Stimulated activated CD8-positive, alpha-beta memory T cell treated with anti-CD3 and anti-CD28 coated beads, Interleukin-12 subunit alpha, Interleukin-12 subunit beta, amount 100 ng/mL, for 4 hours (primary cell): ENCODE measurements around the gene PHGDH.
"Not testable (repeated sequence)": the region's sequence is repeated elsewhere in the genome, so short reads cannot be mapped to it uniquely, and the experiment has no call there.

Experiments
- DNase-seq: peaks from one replicate; pipeline ENCODE4 v3.0.0-alpha.2; 2020; ENCODE audit warnings: low read depth

PHGDH gene

GRCh38 chr1:119766374-119766794, 54.6 kb downstream of the PHGDH start:
- DNase-seq, result no peak

- no peak for DNase-seq
These were observed 55.8 kb downstream of the PHGDH start for GRCh38 chr1:119767486-119767885.

GRCh38 chr1:119768778-119769177, 57.0 kb downstream of the PHGDH start, which contains the start of gene HMGCS2:
Gene HMGCS2, minus strand, starts transcription at chr1:119768905. Its CDS starts 61 bp downstream, at chr1:119768844.
- DNase-seq, result no peak

GRCh38 chr1:119771016-119771415, 59.3 kb downstream of the PHGDH start:
- no peak for DNase-seq

- DNase-seq, result no peak
These were observed 60.0 kb downstream of the PHGDH start for GRCh38 chr1:119771770-119772169.

GRCh38 chr1:119772298-119772697, 60.6 kb downstream of the PHGDH start:
- no peak for DNase-seq

GRCh38 chr1:119773711-119774241, 62.0 kb downstream of the PHGDH start:
- no peak for DNase-seq

GRCh38 chr1:119774746-119775490, 63.2 kb downstream of the PHGDH start:
- no peak for DNase-seq

GRCh38 chr1:119778359-119778758, 66.6 kb downstream of the PHGDH start:
- DNase-seq, result no peak

- no peak for DNase-seq
These were observed 67.3 kb downstream of the PHGDH start for GRCh38 chr1:119778886-119779560.

GRCh38 chr1:119779869-119780356, 68.2 kb downstream of the PHGDH start:
- DNase-seq, result no peak

GRCh38 chr1:119781434-119782210, 69.9 kb downstream of the PHGDH start:
- no peak for DNase-seq

GRCh38 chr1:119782631-119783325, 71.0 kb downstream of the PHGDH start:
- DNase-seq, result no peak

GRCh38 chr1:119783354-119784185, 71.8 kb downstream of the PHGDH start:
- DNase-seq, result no peak

- no peak for DNase-seq
These were observed 72.6 kb downstream of the PHGDH start for GRCh38 chr1:119784191-119784781.

GRCh38 chr1:119786046-119786445, 74.3 kb downstream of the PHGDH start:
- DNase-seq, result not testable (repeated sequence)

GRCh38 chr1:119786473-119787050, 74.8 kb downstream of the PHGDH start:
- DNase-seq, result not testable (repeated sequence)

GRCh38 chr1:119787776-119788175, 76.0 kb downstream of the PHGDH start:
- DNase-seq, result no peak

GRCh38 chr1:119790451-119791198, 78.9 kb downstream of the PHGDH start:
- DNase-seq, result no peak
